HCEC 1CT (cell line): Measurements from ENCODE around the gene RBPJ.

ENCODE experiments used
- DNase-seq: peaks from one replicate; pipeline ENCODE4 v3.0.0-alpha.2; 2017

RBPJ gene

GRCh38 chr4:26463386-26463785 lies 142.6 kb downstream of the RBPJ start:
- no peak for DNase-seq

GRCh38 chr4:26464420-26465095 lies 143.7 kb downstream of the RBPJ start:
- no peak for DNase-seq

- DNase-seq: no peak
Observed at GRCh38 chr4:26466578-26467270, 145.9 kb downstream of the RBPJ start.

GRCh38 chr4:26467724-26468123 lies 146.9 kb downstream of the RBPJ start:
- no peak for DNase-seq

GRCh38 chr4:26468283-26468949 lies 147.6 kb downstream of the RBPJ start:
- no peak for DNase-seq

- no peak for DNase-seq
Observed at GRCh38 chr4:26468977-26469376, 148.2 kb downstream of the RBPJ start.

- no peak for DNase-seq
Observed at GRCh38 chr4:26471890-26472289, 151.1 kb downstream of the RBPJ start.

GRCh38 chr4:26473893-26474292 lies 153.1 kb downstream of the RBPJ start:
- no peak for DNase-seq

- no peak for DNase-seq
Observed at GRCh38 chr4:26474551-26474950, 153.7 kb downstream of the RBPJ start.

- DNase-seq: no peak
Observed at GRCh38 chr4:26475716-26476115, 154.9 kb downstream of the RBPJ start.

- no peak for DNase-seq
Observed at GRCh38 chr4:26476545-26476944, 155.7 kb downstream of the RBPJ start.

GRCh38 chr4:26478330-26478729 lies 157.5 kb downstream of the RBPJ start:
- DNase-seq: no peak

GRCh38 chr4:26482508-26483462 lies 162.0 kb downstream of the RBPJ start:
- no peak for DNase-seq

- DNase-seq: no peak
Observed at GRCh38 chr4:26484032-26484515, 163.3 kb downstream of the RBPJ start.

- no peak for DNase-seq
Observed at GRCh38 chr4:26484516-26484915, 163.7 kb downstream of the RBPJ start.
